GM23338 (cell line): ENCODE data around the gene RAP1GAP2. TPM values are rescaled to one million over a fixed set of nuclear protein-coding genes. Genes with fewer than 3 reads are reported as not detected.

Experiments
- ATAC-seq: fragments of 200-7000 bp; cut with Tn5 transposase; 3 replicates; pipeline ENCODE4 v1.9.1; 2020
- DNase-seq: peaks from one replicate; pipeline ENCODE4 v3.0.0-alpha.2; 2015; ENCODE audit warnings: low spot score
- H2AFZ ChIP-seq: fragments of 200-600 bp; sonication (generic); 2 replicates; pipeline ENCODE4 v1.8.0; 2016; ENCODE audit warnings: antibody characterized with exemption, mild to moderate bottlenecking, moderate library complexity
- H3F3A ChIP-seq: fragments of 200-600 bp; sonication (generic); replicated peaks from 2 replicates; pipeline ENCODE4 v1.8.0; 2017; ENCODE audit warnings: antibody characterized with exemption, mixed run types, low read depth
- H3K27ac ChIP-seq: fragments of 200-600 bp; sonication (generic); 2 replicates; pipeline ENCODE4 v1.6.1; 2016; ENCODE audit warnings: low read depth
- H3K27me3 ChIP-seq: fragments of 200-600 bp; sonication (generic); 2 replicates; pipeline ENCODE4 v1.8.0; 2016; ENCODE audit warnings: mild to moderate bottlenecking, mixed run types, moderate library complexity; ENCODE audit not compliant: insufficient read depth
- H3K36me3 ChIP-seq: fragments of 200-600 bp; sonication (generic); 2 replicates; pipeline ENCODE4 v1.8.0; 2016; ENCODE audit warnings: mild to moderate bottlenecking; ENCODE audit not compliant: insufficient read depth
- H3K4me1 ChIP-seq: fragments of 200-600 bp; sonication (generic); 2 replicates; pipeline ENCODE4 v1.8.0; 2016; ENCODE audit warnings: mild to moderate bottlenecking, moderate library complexity; ENCODE audit not compliant: insufficient read depth
- H3K4me2 ChIP-seq: fragments of 200-600 bp; sonication (generic); 2 replicates; pipeline ENCODE4 v1.7.1; 2017; ENCODE audit warnings: mixed run types
- H3K4me3 ChIP-seq: fragments of 200-600 bp; sonication (generic); 2 replicates; pipeline ENCODE4 v1.6.1; 2016; ENCODE audit warnings: mixed run types
- H3K79me2 ChIP-seq: fragments of 200-600 bp; sonication (generic); replicated peaks from 2 replicates; pipeline ENCODE4 v1.8.0; 2017; ENCODE audit warnings: mild to moderate bottlenecking; ENCODE audit not compliant: insufficient read depth
- H3K9me2 ChIP-seq: fragments of 200-600 bp; sonication (generic); 2 replicates; pipeline ENCODE4 v1.8.0; 2017; ENCODE audit not compliant: insufficient read depth
- H4K20me1 ChIP-seq: fragments of 200-600 bp; sonication (generic); replicated peaks from 2 replicates; pipeline ENCODE4 v1.8.0; 2017; ENCODE audit warnings: mild to moderate bottlenecking; ENCODE audit not compliant: insufficient read depth
- H3K27ac Mint-ChIP-seq: 2 replicates; pipeline ENCODE4 v1.8.0; 2020; ENCODE audit warnings: inconsistent platforms, mild to moderate bottlenecking, moderate library complexity, mixed read lengths
- H3K27me3 Mint-ChIP-seq: 3 replicates; pipeline ENCODE4 v1.8.0; 2022; ENCODE audit warnings: low read depth, mild to moderate bottlenecking, moderate library complexity, mixed read lengths, inconsistent platforms; ENCODE audit not compliant: insufficient read depth, poor library complexity
- H3K36me3 Mint-ChIP-seq: 3 replicates; pipeline ENCODE4 v1.8.0; 2021; ENCODE audit warnings: low read depth, mild to moderate bottlenecking, inconsistent platforms, moderate library complexity, mixed read lengths
- H3K4me1 Mint-ChIP-seq: 3 replicates; pipeline ENCODE4 v1.8.0; 2020; ENCODE audit warnings: mild to moderate bottlenecking, inconsistent platforms, mixed read lengths
- H3K4me3 Mint-ChIP-seq: 3 replicates; pipeline ENCODE4 v1.8.0; 2021; ENCODE audit warnings: moderate library complexity, mild to moderate bottlenecking, inconsistent platforms, mixed read lengths
- H3K9me3 Mint-ChIP-seq: 3 replicates; pipeline ENCODE4 v1.8.0; 2020; ENCODE audit warnings: moderate library complexity, mild to moderate bottlenecking, inconsistent platforms, mixed read lengths
- CREB1 ChIP-seq: fragments of 250-450 bp; sonication (Bioruptor Pico); IDR thresholded peaks from 2 replicates; pipeline ENCODE4 v1.5.0; 2020; ENCODE audit warnings: low read depth, mild to moderate bottlenecking, moderate library complexity
- EZH2 ChIP-seq: fragments of 200-600 bp; sonication (generic); IDR thresholded peaks from one replicate; pipeline ENCODE4 v1.8.0; 2017; ENCODE audit warnings: antibody characterized with exemption, mild to moderate bottlenecking, low read depth; ENCODE audit not compliant: unreplicated experiment
- EZH2phosphoT487 ChIP-seq: fragments of 200-600 bp; sonication (generic); IDR thresholded peaks from one replicate; pipeline ENCODE4 v1.8.1; 2018; ENCODE audit warnings: antibody characterized with exemption; ENCODE audit not compliant: unreplicated experiment
- NANOG ChIP-seq: IDR thresholded peaks from 2 replicates; pipeline ENCODE4 v1.6.1; 2016; ENCODE audit warnings: antibody characterized with exemption, borderline replicate concordance
- POLR2AphosphoS5 ChIP-seq: IDR thresholded peaks from 2 replicates; pipeline ENCODE4 v1.6.1; 2016; ENCODE audit warnings: antibody characterized with exemption, low read depth
- STAT1 ChIP-seq: IDR thresholded peaks from one replicate; pipeline ENCODE4 v1.6.1; 2016; ENCODE audit warnings: antibody characterized with exemption; ENCODE audit not compliant: unreplicated experiment
- polyA plus RNA-seq: library from polyadenylated mRNA; unstranded; fragments of >200 nt; fragmentation: Nextera tagmentation; extraction: Ambion mirVana; gene quantifications from 2 replicates; pipeline ENCODE4 v1.2.1, GENCODE V29; 2016
- total RNA-seq: library from RNA; depleted of rRNA; stranded (reverse); fragments of >200 nt; shearing (Covaris generic); gene quantifications from 2 replicates; pipeline ENCODE4 v1.2.3, GENCODE V29; 2014
- TF ChIP-seq, protein P1 (sequence below): fragments of 250-450 bp; sonication (Bioruptor Pico); IDR thresholded peaks from 2 replicates; pipeline ENCODE4 v1.5.0; 2020; ENCODE audit warnings: mild to moderate bottlenecking, moderate library complexity
- TF ChIP-seq, protein P2 (sequence below), 2 experiments: fragments of 200-600 bp in 1 of 2; sonication (generic) in 1 of 2; conservative IDR thresholded peaks; 2 replicates each; pipeline versions ENCODE4 v1.5.1 to v1.6.1; 2016 to 2017; ENCODE audit warnings: antibody characterized with exemption in 2 of 2, low read depth in 2 of 2, mild to moderate bottlenecking in 2 of 2, moderate library complexity in 1 of 2
- TF ChIP-seq, protein P3 (sequence below): IDR thresholded peaks from 2 replicates; pipeline ENCODE4 v1.6.1; 2016; ENCODE audit warnings: antibody characterized with exemption

RAP1GAP2 gene
- total and polyA plus RNA-seq, 2 experiments from 2014 or later = 17.8 to 46.1 TPM

GRCh38 chr17:2825253-2825970 lies 29.2 kb downstream of the RAP1GAP2 start:
- H3K4me3 Mint-ChIP-seq = no peak overlapping the region
- peaks cover 5% of the 10 kb centered on the region; the same call in 1 of the 2 replicates for H3K4me1 ChIP-seq
- no peaks in the 10 kb centered on the region; the same call in 2 of the 3 replicates for H3K9me3 Mint-ChIP-seq

GRCh38 chr17:2828397-2829038 lies 32.3 kb downstream of the RAP1GAP2 start:
- peaks cover 9% of the 10 kb centered on the region for H3K27me3 Mint-ChIP-seq
- H3K9me2 ChIP-seq = no peaks in the 10 kb centered on the region
- TF ChIP-seq NANOG (no peak), STAT1 (no peak), CREB1 (CRISPR knock-in tag) (0 out of 2 replicates have a peak, but pooled peaks have one; percentile 19)
- TF ChIP-seq, protein P1, sequence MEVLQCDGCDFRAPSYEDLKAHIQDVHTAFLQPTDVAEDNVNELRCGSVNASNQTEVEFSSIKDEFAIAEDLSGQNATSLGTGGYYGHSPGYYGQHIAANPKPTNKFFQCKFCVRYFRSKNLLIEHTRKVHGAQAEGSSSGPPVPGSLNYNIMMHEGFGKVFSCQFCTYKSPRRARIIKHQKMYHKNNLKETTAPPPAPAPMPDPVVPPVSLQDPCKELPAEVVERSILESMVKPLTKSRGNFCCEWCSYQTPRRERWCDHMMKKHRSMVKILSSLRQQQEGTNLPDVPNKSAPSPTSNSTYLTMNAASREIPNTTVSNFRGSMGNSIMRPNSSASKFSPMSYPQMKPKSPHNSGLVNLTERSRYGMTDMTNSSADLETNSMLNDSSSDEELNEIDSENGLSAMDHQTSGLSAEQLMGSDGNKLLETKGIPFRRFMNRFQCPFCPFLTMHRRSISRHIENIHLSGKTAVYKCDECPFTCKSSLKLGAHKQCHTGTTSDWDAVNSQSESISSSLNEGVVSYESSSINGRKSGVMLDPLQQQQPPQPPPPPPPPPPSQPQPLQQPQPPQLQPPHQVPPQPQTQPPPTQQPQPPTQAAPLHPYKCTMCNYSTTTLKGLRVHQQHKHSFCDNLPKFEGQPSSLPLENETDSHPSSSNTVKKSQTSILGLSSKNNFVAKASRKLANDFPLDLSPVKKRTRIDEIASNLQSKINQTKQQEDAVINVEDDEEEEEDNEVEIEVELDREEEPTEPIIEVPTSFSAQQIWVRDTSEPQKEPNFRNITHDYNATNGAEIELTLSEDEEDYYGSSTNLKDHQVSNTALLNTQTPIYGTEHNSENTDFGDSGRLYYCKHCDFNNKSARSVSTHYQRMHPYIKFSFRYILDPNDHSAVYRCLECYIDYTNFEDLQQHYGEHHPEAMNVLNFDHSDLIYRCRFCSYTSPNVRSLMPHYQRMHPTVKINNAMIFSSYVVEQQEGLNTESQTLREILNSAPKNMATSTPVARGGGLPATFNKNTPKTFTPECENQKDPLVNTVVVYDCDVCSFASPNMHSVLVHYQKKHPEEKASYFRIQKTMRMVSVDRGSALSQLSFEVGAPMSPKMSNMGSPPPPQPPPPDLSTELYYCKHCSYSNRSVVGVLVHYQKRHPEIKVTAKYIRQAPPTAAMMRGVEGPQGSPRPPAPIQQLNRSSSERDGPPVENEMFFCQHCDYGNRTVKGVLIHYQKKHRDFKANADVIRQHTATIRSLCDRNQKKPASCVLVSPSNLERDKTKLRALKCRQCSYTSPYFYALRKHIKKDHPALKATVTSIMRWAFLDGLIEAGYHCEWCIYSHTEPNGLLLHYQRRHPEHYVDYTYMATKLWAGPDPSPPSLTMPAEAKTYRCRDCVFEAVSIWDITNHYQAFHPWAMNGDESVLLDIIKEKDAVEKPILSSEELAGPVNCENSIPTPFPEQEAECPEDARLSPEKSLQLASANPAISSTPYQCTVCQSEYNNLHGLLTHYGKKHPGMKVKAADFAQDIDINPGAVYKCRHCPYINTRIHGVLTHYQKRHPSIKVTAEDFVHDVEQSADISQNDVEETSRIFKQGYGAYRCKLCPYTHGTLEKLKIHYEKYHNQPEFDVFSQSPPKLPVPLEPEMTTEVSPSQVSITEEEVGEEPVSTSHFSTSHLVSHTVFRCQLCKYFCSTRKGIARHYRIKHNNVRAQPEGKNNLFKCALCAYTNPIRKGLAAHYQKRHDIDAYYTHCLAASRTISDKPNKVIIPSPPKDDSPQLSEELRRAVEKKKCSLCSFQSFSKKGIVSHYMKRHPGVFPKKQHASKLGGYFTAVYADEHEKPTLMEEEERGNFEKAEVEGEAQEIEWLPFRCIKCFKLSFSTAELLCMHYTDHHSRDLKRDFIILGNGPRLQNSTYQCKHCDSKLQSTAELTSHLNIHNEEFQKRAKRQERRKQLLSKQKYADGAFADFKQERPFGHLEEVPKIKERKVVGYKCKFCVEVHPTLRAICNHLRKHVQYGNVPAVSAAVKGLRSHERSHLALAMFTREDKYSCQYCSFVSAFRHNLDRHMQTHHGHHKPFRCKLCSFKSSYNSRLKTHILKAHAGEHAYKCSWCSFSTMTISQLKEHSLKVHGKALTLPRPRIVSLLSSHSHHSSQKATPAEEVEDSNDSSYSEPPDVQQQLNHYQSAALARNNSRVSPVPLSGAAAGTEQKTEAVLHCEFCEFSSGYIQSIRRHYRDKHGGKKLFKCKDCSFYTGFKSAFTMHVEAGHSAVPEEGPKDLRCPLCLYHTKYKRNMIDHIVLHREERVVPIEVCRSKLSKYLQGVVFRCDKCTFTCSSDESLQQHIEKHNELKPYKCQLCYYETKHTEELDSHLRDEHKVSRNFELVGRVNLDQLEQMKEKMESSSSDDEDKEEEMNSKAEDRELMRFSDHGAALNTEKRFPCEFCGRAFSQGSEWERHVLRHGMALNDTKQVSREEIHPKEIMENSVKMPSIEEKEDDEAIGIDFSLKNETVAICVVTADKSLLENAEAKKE (CRISPR knock-in tag) = no peak
- TF ChIP-seq, protein P2, sequence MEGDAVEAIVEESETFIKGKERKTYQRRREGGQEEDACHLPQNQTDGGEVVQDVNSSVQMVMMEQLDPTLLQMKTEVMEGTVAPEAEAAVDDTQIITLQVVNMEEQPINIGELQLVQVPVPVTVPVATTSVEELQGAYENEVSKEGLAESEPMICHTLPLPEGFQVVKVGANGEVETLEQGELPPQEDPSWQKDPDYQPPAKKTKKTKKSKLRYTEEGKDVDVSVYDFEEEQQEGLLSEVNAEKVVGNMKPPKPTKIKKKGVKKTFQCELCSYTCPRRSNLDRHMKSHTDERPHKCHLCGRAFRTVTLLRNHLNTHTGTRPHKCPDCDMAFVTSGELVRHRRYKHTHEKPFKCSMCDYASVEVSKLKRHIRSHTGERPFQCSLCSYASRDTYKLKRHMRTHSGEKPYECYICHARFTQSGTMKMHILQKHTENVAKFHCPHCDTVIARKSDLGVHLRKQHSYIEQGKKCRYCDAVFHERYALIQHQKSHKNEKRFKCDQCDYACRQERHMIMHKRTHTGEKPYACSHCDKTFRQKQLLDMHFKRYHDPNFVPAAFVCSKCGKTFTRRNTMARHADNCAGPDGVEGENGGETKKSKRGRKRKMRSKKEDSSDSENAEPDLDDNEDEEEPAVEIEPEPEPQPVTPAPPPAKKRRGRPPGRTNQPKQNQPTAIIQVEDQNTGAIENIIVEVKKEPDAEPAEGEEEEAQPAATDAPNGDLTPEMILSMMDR (conservative IDR thresholded peaks at IDR 0.05; ENCODE audit: low read depth in 2 of 2) = peak; percentile 91 to 96
- peaks cover 2% of the 10 kb centered on the region; the same call in 1 of the 2 replicates for H3F3A ChIP-seq
- H3K27me3 ChIP-seq = no peaks in the 10 kb centered on the region
- H3K36me3 Mint-ChIP-seq = no peaks in the 10 kb centered on the region; the same call in 2 of the 3 replicates
- peak; percentile 94 for ATAC-seq
- peak; percentile 93 for DNase-seq
- no peak overlapping the region; the same call in 1 of the 2 replicates for H3K27ac ChIP-seq
- no peak overlapping the region for H3K4me3 ChIP-seq
- H3K4me2 ChIP-seq = no peak overlapping the region; the same call in 1 of the 2 replicates
- no peak overlapping the region; the same call in 2 of the 3 replicates for H3K4me3 Mint-ChIP-seq
- H3K36me3 ChIP-seq = no peaks in the 10 kb centered on the region
- H2AFZ ChIP-seq = no peak overlapping the region
- no peak overlapping the region for H3K27ac Mint-ChIP-seq
- H3K4me1 ChIP-seq = peaks cover 5% of the 10 kb centered on the region; the same call in 1 of the 2 replicates
- H3K4me1 Mint-ChIP-seq = peaks cover 6% of the 10 kb centered on the region; the same call in 2 of the 3 replicates
- H4K20me1 ChIP-seq = 0 out of 2 replicates have a peak, but pooled peaks cover 5% of the 10 kb centered on the region
- H3K79me2 ChIP-seq = no peaks in the 10 kb centered on the region
- no peaks in the 10 kb centered on the region; the same call in 2 of the 3 replicates for H3K9me3 Mint-ChIP-seq

More at GRCh38 chr17:2825253-2825970, 29.2 kb downstream of the RAP1GAP2 start:
- no peaks in the 10 kb centered on the region for H3K36me3 ChIP-seq
- no peaks in the 10 kb centered on the region for H3K9me2 ChIP-seq
- Mint-ChIP-seq H3K4me1 (peaks cover 6% of the 10 kb centered on the region; the same call in 2 of the 3 replicates), H3K27ac (no peak overlapping the region), H3K27me3 (peaks cover 7% of the 10 kb centered on the region), H3K36me3 (no peaks in the 10 kb centered on the region; the same call in 2 of the 3 replicates)
- H4K20me1 ChIP-seq = 0 out of 2 replicates have a peak, but pooled peaks cover 5% of the 10 kb centered on the region
- TF ChIP-seq EZH2phosphoT487 (no peak), POLR2AphosphoS5 (no peak), EZH2 (no peak)
- TF ChIP-seq, protein P3, sequence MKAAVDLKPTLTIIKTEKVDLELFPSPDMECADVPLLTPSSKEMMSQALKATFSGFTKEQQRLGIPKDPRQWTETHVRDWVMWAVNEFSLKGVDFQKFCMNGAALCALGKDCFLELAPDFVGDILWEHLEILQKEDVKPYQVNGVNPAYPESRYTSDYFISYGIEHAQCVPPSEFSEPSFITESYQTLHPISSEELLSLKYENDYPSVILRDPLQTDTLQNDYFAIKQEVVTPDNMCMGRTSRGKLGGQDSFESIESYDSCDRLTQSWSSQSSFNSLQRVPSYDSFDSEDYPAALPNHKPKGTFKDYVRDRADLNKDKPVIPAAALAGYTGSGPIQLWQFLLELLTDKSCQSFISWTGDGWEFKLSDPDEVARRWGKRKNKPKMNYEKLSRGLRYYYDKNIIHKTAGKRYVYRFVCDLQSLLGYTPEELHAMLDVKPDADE = no peak
- H2AFZ ChIP-seq = no peak overlapping the region
- ATAC-seq (no peak), DNase-seq (no peak)
- peaks cover 2% of the 10 kb centered on the region; the same call in 1 of the 2 replicates for H3F3A ChIP-seq
- no peak overlapping the region for H3K27ac ChIP-seq
- no peaks in the 10 kb centered on the region for H3K79me2 ChIP-seq
- H3K4me2 ChIP-seq = no peak overlapping the region
- no peaks in the 10 kb centered on the region for H3K27me3 ChIP-seq
- H3K4me3 ChIP-seq = no peak overlapping the region
